NCI-H2029 (cell line): ENCODE measurements around the gene TRABD2B.

Experiments used
- DNase-seq: peaks from one replicate; lab custom pipeline; 2025; lab: John Stamatoyannopoulos, UW

Gene TRABD2B

DNA sequence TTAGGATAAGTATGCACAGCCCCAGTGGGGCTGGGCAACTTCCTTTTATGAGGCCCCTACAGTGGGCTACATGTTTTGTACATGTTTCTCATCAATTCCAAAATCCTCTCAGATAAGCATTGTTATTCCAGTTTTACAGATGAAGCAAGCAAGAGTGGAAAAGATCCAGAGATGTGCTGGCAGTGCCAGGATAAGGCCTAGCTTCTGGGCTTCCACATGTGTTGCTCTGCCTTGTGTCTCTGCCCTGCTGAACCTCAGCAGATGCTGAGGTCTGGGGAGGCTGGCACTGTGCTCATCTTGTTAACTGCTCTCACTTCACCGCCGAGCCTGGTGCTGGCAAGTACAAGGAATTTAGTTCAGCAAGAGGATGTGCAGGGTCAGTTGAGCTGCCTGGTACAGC lies 202.1 kb downstream of the TRABD2B start:
- no peak for DNase-seq

DNA sequence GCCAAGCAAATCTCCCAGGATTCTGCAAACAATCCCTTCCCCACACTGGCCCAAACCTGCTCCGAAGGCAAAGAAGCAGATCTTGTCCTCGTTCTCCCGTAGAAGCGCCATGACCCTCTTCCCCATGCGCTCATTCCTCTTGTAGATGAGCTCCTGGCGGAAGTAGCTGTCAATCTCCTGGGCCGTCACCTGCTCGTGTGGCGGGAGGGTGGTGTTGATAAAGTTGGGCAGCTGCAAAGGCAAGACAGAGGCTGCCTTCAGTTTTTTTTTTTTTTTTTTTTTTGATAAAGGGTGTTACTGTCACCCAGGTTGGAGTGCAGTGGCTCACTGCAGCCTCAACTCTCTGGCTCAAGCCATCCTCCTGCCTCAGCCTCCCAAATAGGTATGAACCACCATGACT lies 202.7 kb downstream of the TRABD2B start:
- DNase-seq, result no peak

DNA sequence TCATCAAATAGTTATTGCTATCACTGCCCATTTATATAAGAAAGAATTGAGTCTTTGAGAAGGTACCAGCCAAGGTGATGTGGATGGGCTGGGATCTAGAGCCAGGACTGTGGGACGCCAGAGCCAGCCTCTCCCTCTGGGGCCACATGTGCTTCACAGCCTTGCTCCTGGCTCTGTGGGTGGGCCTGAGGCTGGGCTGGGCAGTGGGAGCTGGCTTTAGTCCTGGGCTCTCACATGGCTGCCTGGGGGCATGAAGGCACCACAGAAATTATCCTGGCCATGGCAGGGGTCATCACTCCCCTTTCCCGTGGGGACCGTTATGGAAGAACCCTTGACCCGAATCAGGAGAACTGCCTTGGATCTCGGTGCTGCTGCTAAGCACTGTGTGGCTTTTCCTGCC lies 203.1 kb downstream of the TRABD2B start:
- no peak for DNase-seq

DNA sequence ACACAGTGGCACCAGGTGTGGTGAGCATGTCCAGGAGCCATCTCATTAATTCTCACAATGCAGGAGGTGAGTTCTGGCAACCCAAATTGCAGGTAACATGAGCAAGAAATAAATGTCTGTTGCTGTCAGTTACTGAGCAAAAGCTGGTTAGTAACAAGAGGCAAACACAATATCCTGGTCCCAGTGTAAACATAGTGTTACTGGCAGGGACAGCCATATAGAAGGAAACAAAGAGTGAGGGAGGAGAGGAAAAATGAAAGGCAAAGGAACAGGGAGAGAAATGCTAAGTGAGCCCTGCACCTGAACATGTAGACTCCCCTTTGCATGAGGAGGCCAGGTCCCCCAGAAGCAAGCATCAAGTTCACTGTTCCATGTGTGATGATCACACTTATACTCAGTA lies 203.6 kb downstream of the TRABD2B start:
- peak; percentile 79 for DNase-seq

DNA sequence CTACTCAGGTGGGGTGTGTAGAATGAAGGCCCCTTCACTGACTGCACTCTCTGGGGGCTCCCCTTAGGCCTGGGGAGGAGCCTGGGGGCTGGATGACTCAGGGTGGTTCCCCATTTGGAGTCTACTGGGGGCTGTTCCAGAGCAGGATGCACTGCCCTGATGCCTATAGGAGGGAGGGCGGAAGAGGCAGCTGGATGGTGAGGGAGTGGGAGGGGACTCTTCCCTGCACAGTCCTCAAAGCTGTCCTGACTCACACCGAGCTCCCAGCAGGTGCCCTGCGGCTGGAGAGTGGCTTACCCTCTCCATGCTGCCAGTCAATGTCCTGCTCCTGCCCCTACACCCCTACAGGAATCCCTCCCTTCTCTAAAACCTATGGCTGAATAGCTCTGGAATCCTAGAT lies 204.4 kb downstream of the TRABD2B start:
- DNase-seq, result no peak

DNA sequence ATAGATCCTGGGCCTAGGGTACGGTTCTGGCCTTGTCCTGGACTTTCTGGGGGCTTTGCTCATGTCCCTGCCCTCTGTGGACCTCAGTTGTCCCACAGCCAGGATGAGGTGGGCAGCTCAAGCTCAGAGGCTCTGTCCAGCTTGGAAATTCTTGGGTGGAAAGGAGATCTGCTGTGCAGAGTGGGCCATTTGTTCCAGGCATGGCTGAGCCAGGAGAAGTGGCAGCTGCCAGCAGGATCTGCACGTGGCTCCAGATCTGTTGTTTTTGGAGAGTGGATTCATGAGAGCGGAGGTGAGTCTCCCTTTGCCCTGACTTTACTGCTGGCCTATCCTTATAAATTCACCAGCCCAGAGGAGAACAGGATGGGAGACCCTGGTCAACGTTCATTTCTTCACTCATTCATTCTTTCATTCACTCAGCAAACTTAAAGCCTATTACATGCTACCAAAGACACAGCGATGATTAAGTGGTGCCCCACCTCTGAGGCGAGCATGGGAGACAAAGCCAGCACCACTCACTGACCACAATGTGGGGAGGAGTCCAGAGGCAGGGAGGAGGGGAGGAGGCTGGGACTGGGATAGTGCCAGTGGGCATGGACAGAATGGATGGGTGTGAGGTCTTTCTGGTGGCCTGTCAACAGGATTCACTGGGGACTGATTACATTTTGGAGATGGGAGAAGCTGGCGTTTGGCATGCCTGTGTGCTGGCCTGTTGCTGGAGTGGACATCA lies 205.1 kb downstream of the TRABD2B start:
- DNase-seq, result peak; percentile 78

DNA sequence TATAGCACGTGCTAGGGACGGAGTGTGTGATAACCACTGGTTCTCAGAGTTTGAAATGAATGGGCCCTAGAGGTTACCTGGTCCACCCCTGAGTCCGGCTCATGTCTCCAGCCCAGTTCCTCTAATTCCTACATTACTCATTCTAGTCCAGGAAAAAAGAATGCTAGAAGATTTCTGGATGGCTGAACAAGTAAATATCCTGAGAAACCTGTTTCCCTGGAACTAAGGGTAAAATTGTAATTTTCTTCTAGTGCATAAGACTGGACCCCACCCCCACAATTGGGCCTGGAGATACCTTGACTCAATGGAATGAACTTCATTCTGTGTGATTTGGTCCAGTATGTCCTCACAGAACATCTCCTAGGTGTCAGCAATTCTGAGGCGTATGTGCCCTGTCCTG lies 208.4 kb downstream of the TRABD2B start:
- no peak for DNase-seq

DNA sequence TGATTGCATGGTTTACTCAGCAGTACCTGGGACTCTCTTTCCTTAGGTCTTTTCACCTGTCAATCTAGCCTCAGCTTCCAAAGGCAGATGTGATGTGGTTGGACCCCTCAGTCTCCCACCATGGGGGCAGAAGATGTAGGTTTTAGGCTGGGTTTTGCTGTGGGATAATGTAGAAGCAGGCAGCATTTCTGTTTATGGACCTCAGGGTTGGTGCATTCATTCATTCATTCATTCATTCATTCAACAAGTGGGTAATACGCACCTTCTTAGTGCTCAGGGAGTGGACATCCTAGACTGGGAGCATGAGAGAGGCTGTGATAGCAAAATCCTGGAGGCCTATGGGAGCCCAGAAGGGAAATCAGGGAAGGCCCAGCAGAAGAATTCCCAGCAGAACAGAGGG lies 209.6 kb downstream of the TRABD2B start:
- DNase-seq, result no peak

DNA sequence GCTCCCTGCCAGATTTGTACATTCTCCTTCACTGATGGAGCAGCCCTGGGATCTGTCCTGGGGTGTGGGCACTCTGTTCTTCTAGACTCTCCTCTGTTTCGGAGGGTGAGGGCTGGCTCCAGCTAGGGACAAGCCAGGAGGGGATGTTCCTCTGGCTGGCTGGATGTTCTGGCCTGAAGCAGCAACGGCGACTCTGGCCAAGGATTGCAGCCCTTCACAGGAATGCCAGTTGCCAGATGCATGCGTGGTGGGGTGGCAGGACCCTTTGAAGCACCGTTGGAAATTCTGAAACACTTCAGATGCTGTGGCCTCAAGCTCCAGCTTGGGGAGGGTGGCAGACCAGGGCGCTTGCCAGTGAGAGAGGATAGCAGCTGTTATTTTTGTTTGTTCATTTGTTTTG lies 210.9 kb downstream of the TRABD2B start:
- DNase-seq, result no peak

DNA sequence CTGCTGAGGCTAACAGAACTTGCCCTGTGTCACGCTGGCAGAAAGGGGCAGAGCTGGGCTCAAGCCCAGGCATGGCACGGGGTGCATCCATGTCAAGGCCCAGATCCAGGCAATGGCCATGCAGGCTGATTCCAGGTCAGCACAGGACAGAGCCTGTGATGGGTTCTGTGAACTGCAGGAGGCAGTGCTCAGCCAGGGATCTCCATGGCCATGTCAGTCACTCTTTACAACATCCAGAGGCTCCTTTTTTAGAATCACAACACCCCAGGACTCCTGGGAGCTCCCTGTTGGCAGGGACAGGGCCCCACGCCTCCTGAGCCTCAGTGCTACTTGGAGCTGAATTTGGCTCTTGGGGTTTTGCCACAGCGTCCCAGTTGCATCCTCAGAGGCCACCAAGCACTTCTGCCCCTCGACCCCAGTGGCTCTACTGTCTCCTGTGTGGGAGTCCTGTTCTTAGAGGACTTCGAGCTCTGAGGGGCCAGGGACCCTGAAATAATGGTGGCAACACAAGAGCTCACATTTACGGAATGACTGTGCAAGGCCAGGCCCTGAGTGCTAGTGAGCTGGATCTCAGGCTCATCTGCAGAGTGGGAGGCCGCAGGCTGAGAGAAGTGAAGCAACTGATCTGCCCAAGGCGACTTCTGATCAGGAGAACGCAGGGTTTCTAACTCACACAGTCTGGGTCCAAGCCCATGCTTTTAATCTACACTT lies 211.5 kb downstream of the TRABD2B start:
- DNase-seq, result no peak

DNA sequence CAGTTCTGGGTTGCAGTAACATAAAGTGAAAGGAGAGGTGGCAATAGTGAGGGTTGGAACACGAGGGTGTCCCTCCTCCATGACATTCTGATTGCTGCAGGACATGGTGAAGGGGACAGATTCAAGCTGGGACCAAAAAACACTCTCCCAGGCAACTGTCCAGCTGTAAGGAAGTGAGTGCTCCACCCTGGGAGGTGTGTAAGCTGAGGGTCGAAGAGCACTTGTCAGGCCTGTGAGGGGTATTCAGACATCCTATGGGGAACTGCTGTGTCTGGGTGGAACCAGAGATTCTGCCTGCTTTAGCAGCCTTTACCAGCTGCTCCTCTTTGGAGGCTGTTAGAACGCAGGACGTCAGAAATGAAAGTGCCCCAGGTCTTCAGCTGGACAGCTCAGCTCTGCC lies 212.1 kb downstream of the TRABD2B start:
- DNase-seq, result no peak

DNA sequence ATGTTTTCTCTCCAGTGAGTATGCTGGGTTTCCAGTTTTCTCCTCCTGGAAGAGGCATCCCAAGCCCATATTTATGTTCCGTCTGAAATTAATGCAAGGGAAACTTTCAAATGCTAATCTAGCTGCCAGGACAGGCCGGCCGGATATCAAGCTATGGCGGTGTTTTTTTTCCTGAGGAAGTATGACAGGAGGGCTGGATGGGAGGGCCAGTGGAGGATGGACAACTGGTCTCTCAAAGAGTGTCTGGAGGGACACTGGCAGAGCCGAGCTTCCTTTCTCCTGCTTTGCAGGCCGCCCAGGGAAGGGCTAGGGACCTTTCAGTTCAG lies 212.7 kb downstream of the TRABD2B start:
- DNase-seq, result no peak

DNA sequence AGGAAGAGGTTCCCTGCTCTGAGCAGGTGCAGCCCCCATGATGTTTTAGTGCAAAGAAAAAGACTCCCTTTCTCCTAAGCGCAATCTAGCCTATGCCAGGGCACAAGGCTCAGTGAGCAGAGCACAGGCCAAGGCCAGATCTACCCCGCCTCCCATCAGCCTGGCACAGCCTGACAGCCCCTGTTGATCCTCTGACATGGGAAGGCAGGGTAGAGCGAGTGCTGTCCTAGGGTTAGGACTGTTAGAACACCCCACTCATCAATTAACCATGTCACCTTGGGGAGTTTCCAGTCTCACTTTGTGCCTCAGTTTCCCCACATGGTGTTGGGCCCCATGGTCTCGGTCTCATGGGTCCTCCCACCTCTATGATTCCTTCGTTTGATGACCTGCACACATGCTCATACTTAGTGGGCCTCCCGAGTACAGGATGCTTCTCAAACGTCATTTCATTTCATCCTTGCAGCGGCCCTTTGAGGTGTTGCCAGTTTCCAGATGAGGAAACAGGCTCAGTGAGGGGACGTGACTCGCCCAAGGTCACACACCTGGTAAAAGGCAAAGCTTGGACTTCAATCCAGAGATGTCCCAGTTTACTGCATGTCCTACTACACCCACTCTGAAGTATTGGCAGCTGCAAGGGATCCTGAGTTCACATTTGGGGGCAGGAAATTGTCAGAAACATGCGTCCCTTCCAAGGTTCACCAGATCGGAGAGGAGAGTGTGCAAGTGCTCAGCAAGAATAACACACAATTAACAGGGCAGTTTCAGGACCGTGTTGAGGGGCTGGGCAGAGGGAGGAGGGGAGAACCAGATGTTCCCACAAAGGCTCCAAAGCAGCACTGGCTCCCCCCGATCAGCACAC lies 213.3 kb downstream of the TRABD2B start:
- DNase-seq, result no peak

DNA sequence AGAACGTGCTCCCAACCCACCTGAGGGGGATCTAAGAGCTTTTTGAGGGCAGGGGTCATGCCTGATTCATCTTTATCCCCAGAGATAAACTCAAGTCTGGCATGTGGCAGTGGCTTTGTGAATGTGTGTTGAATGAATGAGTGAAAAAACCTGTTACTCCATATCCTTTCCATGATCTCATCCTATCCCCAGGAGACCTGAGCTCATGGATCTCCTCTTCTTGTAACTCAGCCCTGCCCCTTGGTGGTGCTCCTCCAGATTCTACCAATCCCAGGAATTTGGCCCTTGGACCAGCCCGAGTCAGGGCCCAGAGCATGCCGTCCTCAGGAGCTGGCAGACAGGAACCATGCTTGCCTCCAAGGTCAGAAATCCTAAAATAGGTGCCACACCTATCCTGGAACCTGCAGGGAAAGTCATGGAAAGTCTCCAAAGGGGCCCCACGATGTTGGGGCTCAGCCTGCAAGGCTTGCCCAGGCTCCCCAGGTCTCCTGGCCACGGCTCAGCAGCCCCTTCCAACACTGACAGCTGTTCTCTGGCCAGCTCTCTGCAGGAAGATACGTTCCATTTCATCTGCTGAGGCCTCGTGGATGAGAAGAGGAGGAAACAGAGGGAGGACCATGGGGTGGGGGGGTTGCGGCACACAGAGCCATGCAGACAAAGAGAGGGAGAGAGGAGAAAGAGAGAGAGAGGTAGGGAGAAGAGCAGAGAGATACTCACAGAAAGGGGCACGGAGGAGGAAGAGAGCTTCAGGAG lies 214.6 kb downstream of the TRABD2B start:
- no peak for DNase-seq

DNA sequence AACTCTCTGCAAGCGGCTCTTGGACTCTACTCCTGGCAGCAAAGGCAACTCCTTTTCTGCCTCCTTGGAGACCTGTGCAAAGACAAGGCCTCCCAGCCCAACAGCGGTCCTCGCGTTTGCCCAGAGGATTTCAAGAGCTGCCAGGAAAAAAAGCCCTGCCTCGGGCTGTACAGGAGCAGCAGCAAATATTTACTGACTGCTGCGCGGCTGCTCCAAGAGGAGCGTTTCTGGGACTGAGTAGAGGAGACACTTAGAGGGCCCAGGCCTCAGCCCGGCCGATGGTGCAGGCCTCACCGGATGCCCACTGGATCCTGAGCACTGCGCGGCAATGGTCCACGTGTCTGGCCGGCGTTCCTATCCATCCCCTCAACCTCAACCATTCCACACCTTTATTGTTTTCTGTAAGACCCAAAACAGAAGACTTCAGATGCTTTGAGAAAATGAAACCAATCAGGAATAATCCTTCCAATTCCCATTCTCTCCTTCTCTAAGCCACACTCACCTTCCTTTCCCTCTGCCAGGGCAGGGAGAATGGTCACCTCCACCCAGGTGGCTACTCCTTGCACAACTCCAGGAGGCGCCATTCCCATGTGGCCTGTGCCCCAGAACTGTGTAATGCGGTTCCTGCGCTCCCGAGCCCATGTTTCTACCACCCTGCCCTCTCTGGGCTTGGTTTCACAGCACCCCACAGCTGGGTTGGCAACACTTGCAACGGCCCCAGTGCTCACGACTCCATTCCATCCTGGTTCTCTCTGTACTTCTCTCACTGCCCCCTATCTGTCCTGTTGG lies 215.8 kb downstream of the TRABD2B start:
- peak; percentile 67 for DNase-seq

DNA sequence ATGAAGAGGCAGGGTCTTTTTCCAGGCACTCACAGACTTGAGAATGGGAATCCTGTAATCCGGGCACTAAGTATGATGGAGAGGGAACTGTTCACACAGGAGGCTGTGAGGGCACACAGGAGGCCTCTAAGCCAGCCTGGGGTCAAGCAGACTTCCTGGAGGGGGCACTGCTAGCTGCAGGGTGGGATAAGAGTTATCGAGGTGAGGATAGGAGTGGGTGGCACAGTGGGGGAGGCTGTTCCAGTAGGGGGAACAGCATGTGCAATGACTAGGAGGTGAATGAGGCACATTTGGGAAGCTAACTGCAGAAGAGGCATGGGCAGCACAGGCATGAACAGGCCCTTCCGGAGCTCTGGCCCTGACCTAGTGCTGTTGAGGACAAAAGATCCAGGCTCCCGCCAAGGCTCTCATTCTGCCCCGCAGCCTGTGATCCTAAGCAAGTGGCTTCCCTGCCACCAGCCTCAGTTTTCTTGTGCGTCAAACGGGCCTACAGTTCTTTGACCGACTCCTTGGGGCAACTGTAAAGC lies 216.7 kb downstream of the TRABD2B start:
- no peak for DNase-seq

DNA sequence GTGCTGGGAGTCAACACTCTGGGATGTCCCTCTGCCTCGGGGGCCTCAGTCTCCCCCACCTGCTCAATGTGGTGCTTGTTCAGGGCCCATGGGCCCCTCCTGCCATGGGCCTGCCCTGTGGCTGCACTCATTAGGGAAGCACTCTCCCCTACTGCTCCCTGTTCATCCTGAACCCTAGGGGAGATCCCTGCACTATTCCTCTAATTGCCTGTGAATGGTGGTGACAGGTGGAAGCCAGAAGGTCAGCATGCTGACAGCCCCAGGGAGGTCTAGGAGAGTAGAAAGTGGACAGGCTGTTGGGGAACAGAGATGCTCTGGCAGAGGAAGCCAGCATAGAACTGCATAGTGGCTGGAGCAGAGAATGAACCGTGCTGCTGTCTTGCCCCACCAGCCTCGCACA lies 217.6 kb downstream of the TRABD2B start:
- no peak for DNase-seq

DNA sequence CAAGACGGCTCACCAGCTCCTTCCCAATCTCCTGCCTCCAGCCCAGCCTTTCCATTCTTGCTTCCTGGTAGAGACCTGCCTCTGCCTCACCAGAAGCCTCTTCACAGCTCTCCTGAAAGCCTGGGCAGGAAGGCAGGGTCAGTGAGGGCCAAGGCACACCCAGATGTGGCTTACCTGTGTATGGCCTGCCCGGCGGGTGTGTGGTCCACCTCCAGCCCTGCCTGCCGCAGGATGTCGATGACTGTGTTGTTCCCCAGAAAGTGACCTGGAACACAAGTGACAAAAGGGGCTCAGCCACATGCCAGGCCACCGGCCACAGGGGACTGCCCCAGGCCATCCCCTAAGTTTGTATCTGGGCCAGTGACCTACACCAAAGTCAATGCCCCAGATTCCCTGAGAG lies 218.9 kb downstream of the TRABD2B start:
- no peak for DNase-seq

DNA sequence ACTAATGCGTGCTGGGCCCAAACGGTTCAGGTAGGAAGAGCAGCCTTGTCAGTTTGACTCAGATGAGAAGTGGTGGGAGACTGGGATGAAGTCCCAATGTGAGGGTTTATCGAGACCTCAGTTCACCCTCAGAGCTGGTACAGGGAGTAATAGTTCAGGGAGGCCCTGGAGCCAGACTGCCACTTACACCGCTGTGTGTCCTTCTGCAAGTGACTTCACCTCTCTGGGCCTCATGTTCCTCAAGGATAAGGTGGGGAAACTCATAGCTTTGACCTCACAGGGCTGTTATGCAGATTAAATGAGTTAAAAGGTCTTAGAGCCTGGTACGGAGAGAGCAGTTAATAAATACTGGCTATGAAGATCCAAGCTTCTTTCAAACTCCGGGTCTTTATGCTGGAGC lies 219.9 kb downstream of the TRABD2B start:
- no peak for DNase-seq

DNA sequence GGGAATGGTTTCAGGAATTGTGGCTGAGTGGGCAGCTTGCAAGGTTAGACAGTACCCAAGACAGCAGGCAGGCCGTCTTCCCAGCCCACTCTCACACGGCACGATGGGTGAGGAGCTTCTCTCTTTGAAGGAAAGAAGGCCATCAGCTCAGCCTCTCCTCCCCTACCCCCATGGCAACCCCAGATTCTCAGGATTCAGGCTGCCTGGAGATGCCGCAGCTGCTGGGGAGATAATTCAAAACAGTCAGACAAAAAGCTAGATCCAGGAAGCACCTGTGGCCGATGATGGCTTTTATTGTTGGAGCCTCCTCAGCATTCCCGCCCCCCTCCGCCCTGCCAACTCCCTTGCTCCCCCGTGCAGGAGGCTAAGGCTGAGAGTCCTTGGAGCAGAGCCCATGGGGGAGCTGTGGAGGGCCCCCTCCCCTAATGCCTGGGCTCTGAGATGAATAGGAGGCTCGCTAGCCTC lies 220.5 kb downstream of the TRABD2B start:
- peak; percentile 87 for DNase-seq
